DMS 273 (cell line): ENCODE results near the gene IL1RL1.
"Not testable (repeated sequence)": the region's sequence is repeated elsewhere in the genome, so short reads cannot be mapped to it uniquely, and the experiment has no call there.

Experiments
- DNase-seq: peaks from one replicate; lab custom pipeline; 2025; ENCODE audit not compliant: unreplicated experiment; lab: John Stamatoyannopoulos, UW

IL1RL1 gene

GRCh38 chr2:102291319-102292075, 19.9 kb upstream of the IL1RL1 start:
- peak; percentile 10 for DNase-seq

- DNase-seq: no peak
Measured at GRCh38 chr2:102294802-102295489, 16.4 kb upstream of the IL1RL1 start.

- DNase-seq: no peak
Measured at GRCh38 chr2:102295566-102295965, 15.8 kb upstream of the IL1RL1 start.

GRCh38 chr2:102296449-102296848, 14.9 kb upstream of the IL1RL1 start:
- DNase-seq: no peak

DNA sequence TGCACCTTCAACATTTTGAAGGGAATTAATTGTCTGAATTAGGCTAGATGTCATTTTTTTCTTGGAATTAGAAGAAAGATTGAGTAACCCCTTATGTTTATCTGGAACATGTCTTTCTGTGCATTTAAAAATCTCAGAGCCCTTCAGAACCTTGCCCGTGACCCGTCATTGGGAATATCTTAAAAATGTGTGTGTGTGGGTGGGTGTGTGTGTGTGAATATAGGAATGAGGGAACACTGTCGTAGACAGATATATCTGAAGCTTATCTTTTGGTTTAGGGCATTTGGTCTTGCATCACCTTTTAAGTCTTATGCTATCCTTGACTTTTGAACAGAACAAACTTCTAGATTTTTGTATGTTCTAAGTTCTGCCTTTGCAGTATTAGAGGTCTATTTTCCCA, 13.5 kb upstream of the IL1RL1 start:
- DNase-seq: no peak

DNA sequence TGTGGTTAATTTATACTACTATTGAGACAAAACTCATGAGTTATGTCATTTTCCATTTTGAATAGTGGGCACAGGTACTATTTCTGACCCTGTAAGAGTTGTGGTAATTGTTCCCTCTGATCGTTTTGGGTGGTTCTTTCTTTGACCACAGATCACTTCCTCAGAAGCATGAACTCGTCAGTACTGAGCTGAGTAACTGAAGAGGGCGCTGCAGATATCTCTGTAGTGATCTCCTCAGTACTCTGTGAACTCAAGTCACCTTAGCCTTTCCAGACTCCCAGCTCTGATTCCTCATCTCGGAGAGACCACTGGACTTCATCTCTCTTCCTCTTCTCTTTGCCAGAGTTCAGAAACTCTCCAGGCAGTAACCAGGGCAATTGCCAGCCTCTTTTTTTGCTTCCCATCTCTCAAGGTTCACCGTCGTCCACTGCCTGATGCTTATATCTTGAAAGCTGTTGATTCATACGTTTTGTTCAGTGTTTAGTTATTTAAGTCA, 9.4 kb upstream of the IL1RL1 start:
- DNase-seq: peak; percentile 4

DNA sequence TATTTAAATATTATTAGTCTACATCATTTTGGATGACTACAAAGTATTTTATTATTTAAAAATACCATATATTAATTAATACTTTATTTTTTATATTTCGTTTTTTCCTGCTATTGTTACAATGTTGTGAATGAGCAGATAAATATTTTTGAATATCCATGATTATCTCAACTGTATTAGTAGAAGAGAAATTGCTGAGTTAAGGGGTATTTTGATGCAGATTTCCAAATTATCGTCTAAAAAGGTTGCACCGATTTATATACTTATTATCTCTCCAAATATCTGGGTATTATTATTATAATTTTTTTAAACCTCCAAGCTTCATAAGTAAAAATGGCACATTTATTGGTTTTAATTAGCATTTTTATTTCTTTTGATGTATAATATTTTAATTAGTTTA, 8.9 kb upstream of the IL1RL1 start:
- DNase-seq: no peak

DNA sequence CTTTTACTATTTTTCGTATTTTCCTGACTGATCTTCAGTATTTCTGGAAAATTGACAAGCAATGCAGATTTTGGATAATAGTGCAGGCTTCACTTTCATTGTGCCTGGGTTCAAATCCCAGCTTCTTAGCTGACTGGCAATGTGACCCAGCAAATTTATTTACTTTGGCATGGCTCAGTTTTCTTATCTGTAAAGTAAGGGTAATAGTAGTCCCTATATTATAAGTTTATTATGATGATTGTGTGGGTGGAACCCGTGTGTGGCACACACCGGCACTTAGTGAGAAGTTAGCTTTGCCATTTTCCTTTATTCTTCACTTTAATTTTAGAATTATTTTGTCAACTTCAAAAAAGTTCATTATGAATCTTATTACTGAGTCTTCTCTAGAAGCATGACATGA, 7.8 kb upstream of the IL1RL1 start:
- no peak for DNase-seq

DNA sequence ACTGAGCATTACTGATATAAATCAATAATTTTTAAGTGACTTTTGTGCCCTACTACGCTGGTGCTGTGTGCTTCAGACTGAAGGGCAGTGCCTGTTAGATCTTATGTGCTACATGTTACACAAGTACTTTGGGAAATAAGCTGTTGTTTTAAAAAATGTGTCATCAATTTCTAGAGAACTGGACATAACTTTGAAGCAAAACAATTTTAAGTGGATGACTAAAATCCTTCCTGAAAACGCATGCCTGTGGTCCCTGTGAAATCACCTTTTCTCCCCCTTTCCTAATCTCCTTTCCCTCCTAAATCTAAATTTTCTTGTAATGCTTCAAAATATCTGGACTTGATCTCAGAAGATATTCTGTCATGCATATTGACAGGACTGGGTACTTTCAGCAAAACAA, 7.1 kb upstream of the IL1RL1 start:
- no peak for DNase-seq

GRCh38 chr2:102304711-102305611, 6.4 kb upstream of the IL1RL1 start:
- DNase-seq: no peak

GRCh38 chr2:102306125-102306524, 5.2 kb upstream of the IL1RL1 start:
- DNase-seq: no peak

DNA sequence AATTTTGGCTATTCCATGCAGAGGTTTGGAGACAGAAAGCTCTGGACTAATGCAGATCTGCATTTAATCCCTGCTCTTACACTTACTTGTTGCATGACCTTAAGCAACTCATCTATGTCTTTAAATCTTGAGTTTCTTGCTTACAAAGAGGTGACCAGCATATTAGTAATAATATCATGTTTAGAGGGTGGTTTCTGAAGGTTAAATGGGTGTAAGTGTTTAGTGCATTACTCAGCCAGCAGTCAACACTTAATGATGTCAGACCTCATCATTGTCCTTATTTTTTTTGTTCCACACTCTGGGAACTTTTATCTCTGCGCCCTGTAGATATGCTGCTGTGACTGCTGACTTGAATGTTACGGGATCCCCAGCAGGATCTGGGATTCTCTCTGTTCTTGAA, 1.7 kb downstream of the IL1RL1 start:
- DNase-seq: no peak

- no peak for DNase-seq
Measured at GRCh38 chr2:102313471-102313870, 2.1 kb downstream of the IL1RL1 start.

DNA sequence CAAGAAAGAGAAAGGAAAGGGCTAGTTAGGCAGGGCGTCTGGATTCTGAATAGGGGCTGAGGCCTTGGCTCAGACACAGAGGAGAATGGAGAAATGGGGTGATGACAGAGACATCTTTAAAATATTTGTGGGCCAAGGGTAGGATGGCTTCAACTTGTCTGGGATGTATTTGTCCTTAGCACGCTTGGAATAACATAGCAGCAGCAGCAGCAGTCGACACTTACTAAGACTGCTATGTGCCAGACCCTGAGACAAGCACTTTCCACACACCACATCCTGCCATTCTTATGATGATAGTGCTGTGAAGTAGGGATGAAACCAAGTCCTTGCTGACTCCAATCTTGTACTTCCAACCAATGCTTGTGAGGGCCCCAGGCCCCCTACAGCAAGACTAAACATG, 2.6 kb downstream of the IL1RL1 start:
- no peak for DNase-seq

GRCh38 chr2:102315921-102316320, 4.6 kb downstream of the IL1RL1 start:
- DNase-seq: no peak

DNA sequence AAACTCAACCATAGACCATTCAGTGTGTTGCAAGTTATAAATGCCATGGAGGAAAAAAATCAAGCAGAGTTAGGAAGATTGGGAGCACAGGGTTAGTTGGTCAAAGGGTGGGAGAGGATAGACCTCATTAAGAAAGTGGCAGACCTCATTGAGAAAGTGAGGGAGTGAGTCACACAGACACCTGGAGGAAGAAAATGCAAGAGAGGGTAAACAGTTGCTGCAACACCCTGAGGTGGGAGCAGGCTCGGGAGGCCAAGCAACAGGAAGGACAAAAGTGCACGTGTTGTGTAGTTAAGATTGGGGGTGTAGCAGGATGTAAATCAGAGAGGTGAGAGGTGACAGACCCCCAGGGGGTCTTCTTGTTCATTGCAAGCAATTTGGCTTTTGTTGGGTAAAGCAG, 6.4 kb downstream of the IL1RL1 start:
- DNase-seq: no peak

GRCh38 chr2:102318437-102318836, 7.1 kb downstream of the IL1RL1 start:
- DNase-seq: no peak

DNA sequence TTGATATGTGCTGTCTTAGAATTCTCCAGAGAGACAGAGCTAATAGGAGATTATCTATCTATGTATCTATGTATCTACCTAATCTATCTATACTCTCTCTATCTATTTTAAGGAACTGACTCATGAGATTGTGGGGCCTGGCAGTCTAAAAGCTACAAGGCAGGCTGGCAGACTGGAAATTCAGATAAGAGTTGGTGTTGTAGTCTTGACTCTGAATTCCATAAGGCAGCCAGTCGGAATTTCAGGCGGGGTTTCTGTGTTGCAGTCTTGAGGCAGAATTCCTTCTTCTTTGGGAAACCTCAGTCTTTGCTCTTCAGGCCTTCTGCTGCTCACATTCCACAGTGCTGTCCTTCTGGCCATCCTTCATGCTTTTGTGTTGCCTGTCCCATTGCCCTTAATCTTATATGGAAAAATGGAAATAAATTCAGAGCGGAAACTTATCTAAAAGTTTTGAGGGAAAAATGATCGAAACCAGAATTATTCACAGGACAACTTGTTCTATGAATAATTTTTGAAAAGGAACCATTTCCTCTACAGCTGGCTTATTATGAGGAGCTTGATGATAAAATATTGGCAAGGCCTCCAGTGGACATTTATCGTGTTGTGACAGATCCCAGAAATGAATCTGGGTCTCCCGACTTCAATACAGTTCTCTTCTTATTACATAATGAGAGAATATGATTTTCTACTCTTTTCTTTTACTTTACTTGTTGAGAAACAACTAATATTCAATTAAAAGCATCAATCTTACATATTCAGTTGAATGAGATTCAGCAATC, 10.8 kb downstream of the IL1RL1 start:
- DNase-seq: no peak

DNA sequence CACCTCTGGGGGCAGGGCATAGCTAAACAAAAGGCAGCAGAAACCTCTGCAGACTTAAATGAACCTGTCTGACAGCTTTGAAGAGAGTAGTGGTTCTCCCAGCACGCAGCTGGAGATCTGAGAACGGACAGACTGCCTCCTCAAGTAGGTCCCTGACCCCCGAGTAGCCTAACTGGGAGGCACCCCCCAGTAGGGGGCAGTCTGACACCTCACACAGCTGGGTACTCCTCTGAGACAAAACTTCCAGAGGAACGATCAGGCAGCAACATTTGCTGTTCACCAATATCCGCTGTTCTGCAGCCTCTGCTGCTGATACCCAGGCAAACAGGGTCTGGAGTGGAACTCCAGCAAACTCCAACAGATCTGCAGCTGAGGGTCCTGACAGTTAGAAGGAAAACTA, 13.6 kb downstream of the IL1RL1 start:
- not testable (repeated sequence) for DNase-seq

- DNase-seq: no peak
Measured at GRCh38 chr2:102331311-102331980, 20.1 kb downstream of the IL1RL1 start.
